ENCODE measurements around the gene CADPS2.

GRCh38 chr7:122858320-122858719, 27.9 kb downstream of the CADPS2 start:
- no peak for TF ChIP-seq RAD21 (IDR thresholded peaks at IDR 0.05)
- no peak for TF ChIP-seq CTCF (IDR thresholded peaks at IDR 0.05; ENCODE audit: low read depth, low read length, missing input control)

Measured in liver (tissue), 3 donors.